CD4-positive, alpha-beta T cell treated with Interleukin-1 beta for 1 hour (primary cell): ENCODE data around the gene ATP1B3.
"Not testable (repeated sequence)": the region's sequence is repeated elsewhere in the genome, so short reads cannot be mapped to it uniquely, and the experiment has no call there.

Experiments
- DNase-seq, 2 donors: peaks; one replicate each; pipeline ENCODE4 v3.0.0-alpha.2; 2020 to 2022

The ATP1B3 gene

DNA sequence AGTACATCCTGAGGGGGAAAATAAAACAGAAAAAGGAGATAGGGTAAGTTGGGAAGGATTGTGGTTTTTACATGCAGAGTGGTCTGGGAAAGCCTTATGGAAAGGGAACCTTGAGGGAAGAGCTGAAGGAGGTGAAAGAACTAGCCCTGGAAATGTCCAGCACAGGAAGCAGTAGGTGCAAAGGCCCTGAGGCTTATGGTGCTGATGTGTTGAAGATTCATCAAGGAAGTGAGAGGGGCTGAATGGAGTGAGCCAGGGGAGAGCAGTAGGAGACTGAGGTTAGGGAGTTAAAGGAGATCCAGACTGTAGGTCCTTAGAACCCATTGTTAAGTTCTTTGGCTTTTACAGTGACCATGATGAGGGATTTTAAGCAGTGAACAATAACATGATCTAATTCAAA lies 33.0 kb downstream of the ATP1B3 start:
- DNase-seq, result no peak

DNA sequence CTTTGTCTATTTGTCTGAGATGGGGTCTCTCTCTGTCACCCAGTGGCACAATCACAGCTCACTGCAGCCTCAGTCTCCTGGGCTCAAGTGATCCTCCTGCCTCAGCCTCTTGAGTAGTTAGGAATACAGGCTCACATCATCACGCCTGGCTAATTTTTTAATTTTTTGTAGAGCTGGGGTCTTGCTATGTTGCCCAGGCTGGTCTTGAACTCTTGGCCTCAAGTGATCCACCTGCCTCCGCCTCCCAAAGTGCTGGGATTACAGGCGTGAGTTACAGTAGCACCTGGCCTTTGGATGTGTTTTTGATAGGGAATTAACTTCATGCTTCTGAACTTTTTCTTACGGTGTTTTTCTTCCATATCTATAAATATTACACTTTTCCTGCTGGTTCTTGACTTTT lies 33.5 kb downstream of the ATP1B3 start:
- DNase-seq, result not testable (repeated sequence)

GRCh38 chr3:141913150-141913811 lies 36.8 kb downstream of the ATP1B3 start:
- peak; percentile 61 to 79 for DNase-seq

DNA sequence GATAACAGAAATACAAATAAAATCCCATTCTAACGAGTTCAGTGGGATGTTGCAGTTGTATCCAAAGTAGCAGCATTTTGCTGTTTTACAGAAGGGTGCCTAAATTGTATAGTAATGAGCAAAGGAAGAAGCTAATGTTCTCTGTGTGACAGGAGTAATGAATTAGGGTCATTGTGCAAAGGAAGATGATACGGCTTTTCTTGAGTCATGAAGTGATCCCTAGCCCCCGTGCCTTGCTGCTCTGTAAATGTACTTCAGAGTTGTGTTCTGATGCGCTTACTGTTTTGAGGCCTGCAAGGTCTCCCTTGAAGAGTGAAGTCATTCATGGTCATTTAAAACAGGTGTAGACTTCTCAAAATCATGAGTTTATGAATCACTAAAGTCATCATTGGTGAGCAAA lies 37.9 kb downstream of the ATP1B3 start:
- DNase-seq, result no peak

GRCh38 chr3:141915016-141915415 lies 38.6 kb downstream of the ATP1B3 start:
- no peak for DNase-seq

DNA sequence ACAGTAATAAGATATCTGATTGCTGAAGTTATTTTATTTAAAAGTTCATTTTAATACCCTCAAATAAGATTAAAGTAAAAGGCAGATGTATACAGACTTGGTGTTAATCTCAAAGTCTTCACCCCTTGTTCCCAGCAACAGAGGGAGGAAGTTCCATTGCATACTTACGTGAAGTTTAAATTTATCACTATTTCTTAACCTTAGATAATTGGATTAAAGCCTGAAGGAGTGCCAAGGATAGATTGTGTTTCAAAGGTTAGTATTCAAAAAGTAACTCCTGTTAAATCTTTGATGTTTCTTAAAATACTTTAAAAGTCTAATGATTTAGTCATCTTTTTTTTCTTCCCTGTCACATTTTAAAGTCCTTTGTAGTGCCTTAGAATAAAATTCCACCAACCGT lies 39.3 kb downstream of the ATP1B3 start:
- no peak for DNase-seq

DNA sequence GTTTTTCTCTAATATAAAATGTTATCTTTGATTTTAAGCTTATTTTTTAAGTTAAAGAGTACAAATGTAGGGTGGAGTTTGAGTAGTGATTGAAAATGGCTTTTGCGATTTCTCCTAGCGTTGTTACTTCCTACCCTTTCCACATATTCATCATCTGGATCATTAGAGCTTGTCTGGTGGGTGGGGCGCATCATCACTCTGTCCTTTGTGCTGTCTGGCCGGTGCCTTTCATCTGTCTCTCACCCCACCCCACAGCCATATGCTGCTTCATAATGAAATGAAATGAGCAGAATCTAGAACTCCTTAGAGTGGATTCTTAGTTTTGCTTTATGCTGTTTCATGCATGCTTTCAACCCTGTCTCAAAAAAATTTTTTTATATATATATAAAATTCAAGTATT lies 44.3 kb downstream of the ATP1B3 start:
- DNase-seq, result no peak

DNA sequence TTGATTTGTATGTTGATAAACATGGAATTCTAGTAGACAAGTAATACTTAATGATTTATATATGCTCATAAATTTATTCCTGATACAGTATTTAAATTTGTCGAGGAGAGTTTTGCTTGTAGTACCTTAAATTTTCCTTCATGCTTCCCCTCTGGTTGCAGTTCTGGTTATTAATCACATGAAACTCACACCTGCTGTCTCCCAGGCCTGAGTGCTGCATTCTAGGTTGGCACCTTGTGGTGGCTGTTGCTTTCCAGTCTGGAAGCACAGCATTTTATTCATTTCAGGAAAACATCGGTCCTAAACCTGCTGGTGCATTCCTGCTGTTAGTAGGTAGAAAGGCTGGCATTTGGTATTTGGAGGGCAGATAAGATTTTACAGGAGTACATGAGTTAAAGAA lies 44.9 kb downstream of the ATP1B3 start:
- no peak for DNase-seq

DNA sequence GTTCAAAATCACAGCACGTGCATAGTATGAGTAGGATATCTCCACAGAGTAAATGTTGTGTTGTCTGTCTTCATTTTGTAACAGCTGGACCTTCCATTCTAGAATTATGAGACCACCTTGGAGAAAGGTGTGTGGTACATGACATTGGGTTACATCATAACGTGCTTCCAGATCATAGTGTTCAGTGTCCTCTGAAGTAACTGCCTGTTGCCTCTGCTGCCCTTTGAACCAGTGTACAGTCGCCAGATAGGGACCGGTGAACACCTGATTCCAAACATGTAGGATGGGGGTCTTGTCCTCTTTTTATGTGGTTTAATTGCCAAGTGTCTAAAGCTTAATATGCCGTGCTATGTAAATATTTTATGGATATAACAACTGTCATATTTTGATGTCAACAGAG lies 49.2 kb downstream of the ATP1B3 start:
- DNase-seq, result not testable (repeated sequence)

- DNase-seq, result no peak
Measured at GRCh38 chr3:141926929-141927328, 50.5 kb downstream of the ATP1B3 start.

DNA sequence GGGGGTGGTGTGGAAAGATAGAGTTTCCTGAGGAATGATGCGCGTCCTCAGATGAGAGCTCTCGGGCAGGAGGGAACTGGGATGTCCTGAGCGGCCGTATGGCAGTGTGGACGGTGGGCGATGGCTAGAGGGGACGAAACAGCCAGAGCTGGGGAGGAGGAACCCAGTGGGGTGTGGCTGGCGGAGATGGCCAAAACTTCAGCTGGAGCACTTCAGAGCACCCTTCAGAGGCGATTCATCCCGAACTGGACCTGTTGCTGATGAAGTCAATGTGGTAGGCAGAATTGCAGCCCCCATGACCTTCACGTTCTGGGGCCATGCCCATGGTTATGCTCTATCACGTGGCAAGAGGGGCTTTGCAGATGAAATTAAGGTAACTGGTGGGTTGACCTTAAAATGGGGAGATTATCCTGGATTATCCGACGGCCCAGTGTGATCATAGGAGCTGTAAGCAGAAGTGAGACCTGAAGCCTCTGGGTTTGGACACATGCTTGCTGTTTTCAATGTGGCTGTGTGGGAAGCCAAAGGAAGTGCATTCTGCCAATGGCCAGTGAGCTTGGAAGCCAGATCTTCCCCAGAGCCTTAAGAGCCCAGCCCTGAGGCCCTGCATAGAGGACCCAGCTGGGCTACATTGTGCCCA lies 52.3 kb downstream of the ATP1B3 start:
- no peak for DNase-seq

DNA sequence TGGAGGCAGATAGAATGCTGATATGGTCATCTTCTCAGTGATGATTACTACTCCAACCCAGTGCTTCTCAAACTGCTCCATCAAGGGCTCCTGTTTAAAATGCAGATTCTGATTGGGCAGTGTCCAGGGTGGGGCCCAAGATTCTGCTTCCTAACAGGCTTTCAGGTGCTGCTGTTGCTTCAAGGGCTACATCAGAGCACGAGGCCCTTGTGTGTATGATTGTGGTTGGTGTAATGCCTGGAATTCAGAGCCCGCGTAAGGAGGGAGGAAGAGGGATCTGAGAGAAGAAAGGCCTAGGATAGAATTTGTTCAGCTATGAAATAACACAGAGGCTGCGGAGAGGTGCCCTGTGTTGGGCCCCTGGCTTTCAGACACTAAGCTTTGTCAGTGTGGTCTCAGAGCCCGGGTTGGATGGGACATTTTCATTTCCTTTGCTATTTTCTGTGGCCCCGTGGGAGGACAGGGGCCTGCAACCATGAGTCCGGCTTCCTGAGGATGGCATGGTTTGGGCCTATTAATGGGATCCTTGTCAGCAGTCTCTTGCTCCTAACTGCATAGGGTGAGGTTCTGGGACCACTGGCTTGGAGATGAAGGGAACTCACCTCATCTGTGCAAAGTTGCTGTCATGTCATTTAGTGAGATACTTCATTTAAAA lies 53.0 kb downstream of the ATP1B3 start:
- DNase-seq, result no peak

GRCh38 chr3:141930801-141931200 lies 54.4 kb downstream of the ATP1B3 start:
- DNase-seq, result no peak

DNA sequence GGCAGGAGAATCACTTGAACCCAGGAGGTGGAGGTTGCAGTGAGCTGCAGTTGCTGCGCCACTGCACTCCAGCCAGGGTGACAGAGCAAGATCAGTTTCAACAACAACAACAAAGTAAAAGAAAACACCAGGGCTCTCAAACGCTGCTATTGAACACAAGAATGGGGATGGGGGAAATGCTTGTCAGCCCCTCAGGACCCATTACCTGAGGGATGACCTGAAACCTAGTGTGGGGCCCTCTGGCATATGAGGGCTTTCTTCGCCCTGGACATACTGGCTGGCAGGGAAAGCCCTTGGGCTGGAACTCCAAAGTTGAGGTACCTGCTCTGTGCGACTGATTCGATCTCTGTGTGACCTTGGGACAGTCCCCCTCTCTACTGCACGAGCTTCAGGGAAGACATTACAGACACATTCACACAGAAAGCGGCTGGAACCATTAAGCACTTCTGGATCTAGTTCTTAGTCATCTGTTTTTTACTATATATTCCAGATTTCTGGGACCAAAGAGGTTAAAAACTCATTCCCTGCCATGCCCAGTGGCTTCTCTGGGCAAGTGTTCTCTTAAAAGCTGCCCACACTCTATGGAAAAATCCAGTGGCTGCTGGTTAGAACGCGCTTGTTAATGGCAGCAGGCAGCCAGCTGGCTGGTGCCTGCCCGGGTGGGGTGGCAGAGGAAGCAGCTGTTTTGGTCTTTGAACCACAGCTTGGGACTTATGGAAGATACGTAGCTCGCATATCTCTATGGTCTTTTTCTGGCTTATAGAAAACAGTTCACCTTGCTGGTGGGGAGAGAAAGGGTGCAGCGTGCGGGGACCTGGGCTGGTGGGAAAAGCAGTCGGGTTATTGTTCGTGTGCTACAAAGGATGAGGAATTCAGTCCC lies 57.2 kb downstream of the ATP1B3 start:
- no peak for DNase-seq

GRCh38 chr3:141934354-141934753 lies 57.9 kb downstream of the ATP1B3 start:
- DNase-seq, result no peak

- DNase-seq, result no peak
Measured at GRCh38 chr3:141938011-141938500, 61.6 kb downstream of the ATP1B3 start.

GRCh38 chr3:141939759-141940158 lies 63.3 kb downstream of the ATP1B3 start:
- no peak for DNase-seq

GRCh38 chr3:141940194-141940776 lies 63.8 kb downstream of the ATP1B3 start:
- DNase-seq, result no peak

DNA sequence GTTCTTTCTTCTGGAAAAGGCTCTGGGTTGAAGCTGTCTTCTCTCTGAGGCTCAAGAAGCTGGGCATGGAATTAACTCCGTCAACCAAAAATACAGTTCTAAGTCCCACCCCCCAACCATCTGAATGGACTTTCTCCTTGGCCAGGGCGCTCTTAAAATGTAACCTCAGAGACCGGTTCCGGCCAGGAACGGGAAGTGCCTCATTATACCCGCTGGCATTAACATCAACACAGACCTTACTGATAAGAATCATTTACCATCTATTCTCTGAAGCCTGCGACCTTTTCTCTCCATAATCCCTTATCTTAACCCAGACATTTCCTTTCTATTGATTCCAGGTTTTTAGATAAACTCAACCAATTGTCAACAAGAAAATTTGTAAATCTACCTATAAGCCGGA lies 64.7 kb downstream of the ATP1B3 start:
- DNase-seq, result no peak

DNA sequence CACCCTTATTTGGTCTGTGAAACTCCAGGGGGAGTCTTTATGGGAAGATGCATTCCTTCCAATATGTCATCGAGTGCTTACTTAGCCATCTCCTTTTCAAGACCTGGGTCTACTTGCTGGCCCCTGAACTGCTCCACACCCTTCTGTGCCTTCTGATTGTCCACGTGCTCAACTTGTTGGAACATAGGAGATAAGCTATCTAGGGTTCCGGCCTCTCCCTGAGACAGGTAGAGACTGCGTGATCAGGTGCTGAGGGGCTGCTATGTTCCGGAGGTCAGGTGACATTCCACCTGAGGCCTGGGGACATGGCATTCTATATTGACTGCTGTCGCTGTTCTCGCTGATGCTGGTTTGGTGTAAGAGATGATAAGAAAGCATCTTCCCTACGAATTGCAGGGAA lies 65.6 kb downstream of the ATP1B3 start:
- DNase-seq, result no peak

GRCh38 chr3:141945726-141946485 lies 69.5 kb downstream of the ATP1B3 start:
- DNase-seq, result no peak

GRCh38 chr3:141949399-141949798 lies 73.0 kb downstream of the ATP1B3 start:
- no peak for DNase-seq
